GM12878 (cell line): ENCODE data around the gene DLG2. TPM values are rescaled to one million over a fixed set of nuclear protein-coding genes. Genes with fewer than 3 reads are reported as not detected.

Experiments used
- ATAC-seq: fragments of 200-7000 bp; cut with Tn5 transposase; 3 replicates; pipeline ENCODE4 v1.9.1; 2020; ENCODE audit warnings: mild to moderate bottlenecking, moderate library complexity
- BruUV-seq: library from RNA; stranded (reverse); fragments of 400-500 nt; replicated peaks from 2 replicates; lab custom pipeline; 2021; lab: Mats Ljungman, UMichigan
- CTCF ChIA-PET: fragments of 300-600 bp; sonication (Branson Sonifier 250); formaldehyde crosslinking; extraction: SDS; loops from one replicate; lab custom pipeline; 2021; ENCODE audit warnings: inconsistent platforms; lab: Yijun Ruan, JAX
- POLR2A ChIA-PET: fragments of 350-600 bp; formaldehyde crosslinking; extraction: SDS; loops from one replicate; lab custom pipeline; 2021; ENCODE audit warnings: inconsistent platforms; lab: Charles Lee
- RAD21 ChIA-PET: fragments of 300-600 bp; sonication (Branson Sonifier 250); formaldehyde crosslinking; loops from one replicate; lab custom pipeline; 2023; ENCODE audit warnings: antibody characterized with exemption; ENCODE audit not compliant: unreplicated experiment; lab: Charles Lee
- SMC1A ChIA-PET: fragments of 300-600 bp; sonication (Branson Sonifier 250); formaldehyde crosslinking; loops from one replicate; lab custom pipeline; 2023; ENCODE audit not compliant: unreplicated experiment, uncharacterized antibody; lab: Charles Lee
- DNase-seq: peaks from one replicate; pipeline ENCODE4 v3.0.0-alpha.2; 2011; ENCODE audit warnings: low read depth, low spot score
- FAIRE-seq: peaks from 3 replicates; lab custom pipeline; 2011; peaks lifted over from hg19 to GRCh38; lab: Jason Lieb, UNC
- H2AFZ ChIP-seq: 2 replicates; pipeline ENCODE4 v1.6.0; 2011; ENCODE audit warnings: low read depth, low read length, control low read depth; ENCODE audit not compliant: control insufficient read depth
- H3K27ac ChIP-seq: 2 replicates; pipeline ENCODE4 v1.5.1; 2011; ENCODE audit warnings: control low read depth; ENCODE audit not compliant: control insufficient read depth, insufficient read depth
- H3K27me3 ChIP-seq, 2 experiments: replicated peaks in 1 of 2; 2 replicates each; pipeline versions ENCODE4 v1.6.0 to v1.6.1; 2011; ENCODE audit warnings: low read length in 1 of 2; ENCODE audit not compliant: control insufficient read depth in 2 of 2, insufficient read depth in 2 of 2
- H3K36me3 ChIP-seq, 2 experiments: 2 replicates each; pipeline ENCODE4 v1.5.1; 2011; ENCODE audit warnings: low read length in 1 of 2; ENCODE audit not compliant: control insufficient read depth in 2 of 2, insufficient read depth in 2 of 2
- H3K4me1 ChIP-seq: 2 replicates; pipeline ENCODE4 v1.6.1; 2011; ENCODE audit warnings: mild to moderate bottlenecking, low read length, moderate library complexity, mixed read lengths; ENCODE audit not compliant: control insufficient read depth, insufficient read depth
- H3K4me2 ChIP-seq: 2 replicates; pipeline ENCODE4 v1.6.0; 2011; ENCODE audit warnings: control low read depth; ENCODE audit not compliant: control insufficient read depth, insufficient read depth
- H3K4me3 ChIP-seq: fragments of 200-600 bp; sonication (generic); 2 replicates; pipeline ENCODE4 v1.5.1; 2016
- H3K79me2 ChIP-seq: 2 replicates; pipeline ENCODE4 v1.6.0; 2011; ENCODE audit warnings: low read length; ENCODE audit not compliant: control insufficient read depth, insufficient read depth
- H3K9ac ChIP-seq: 2 replicates; pipeline ENCODE4 v1.8.0; 2011; ENCODE audit warnings: low read length, control low read depth, mixed read lengths; ENCODE audit not compliant: control insufficient read depth, insufficient read depth
- H3K9me3 ChIP-seq: replicated peaks from 3 replicates; pipeline ENCODE4 v1.5.1; 2011; ENCODE audit warnings: mild to moderate bottlenecking, low read length; ENCODE audit not compliant: control insufficient read depth, insufficient read depth
- H4K20me1 ChIP-seq: 2 replicates; pipeline ENCODE4 v1.6.0; 2011; ENCODE audit not compliant: control insufficient read depth, insufficient read depth
- CREM ChIP-seq: IDR thresholded peaks from 2 replicates; pipeline ENCODE4 v1.6.1; 2014; ENCODE audit warnings: antibody characterized with exemption, low read depth
- GATAD2B ChIP-seq: fragments of 450-650 bp; conservative IDR thresholded peaks from 2 replicates; pipeline ENCODE4 v1.6.1; 2017; ENCODE audit warnings: low read depth, mild to moderate bottlenecking, moderate library complexity
- HCFC1 ChIP-seq: fragments of 150-350 bp; IDR thresholded peaks from 2 replicates; pipeline ENCODE4 v1.6.1; 2014; ENCODE audit warnings: low read length
- RELA ChIP-seq: fragments of 450-650 bp; IDR thresholded peaks from 2 replicates; pipeline ENCODE4 v1.8.0; 2014; ENCODE audit warnings: borderline replicate concordance; ENCODE audit not compliant: partially characterized antibody
- RELB ChIP-seq: fragments of 450-650 bp; IDR thresholded peaks from 2 replicates; pipeline ENCODE4 v1.6.1; 2017; ENCODE audit warnings: low read depth, mild to moderate bottlenecking, moderate library complexity
- ZBTB4 ChIP-seq: fragments of 450-650 bp; formaldehyde crosslinking; IDR thresholded peaks from 2 replicates; pipeline ENCODE4 v1.4.0; 2022; ENCODE audit warnings: mild to moderate bottlenecking, moderate library complexity
- WGBS: methylation state at CpG from one replicate; pipeline ENCODE4 v1.1.6; 2016; ENCODE audit warnings: low lambda C conversion rate; ENCODE audit not compliant: insufficient replicate concordance, insufficient coverage; ENCODE audit errors: missing lambda C conversion rate; 5-methylcytosine and 5-hydroxymethylcytosine counted together
- in situ Hi-C: fragments of 300-500 bp; cut with MboI; formaldehyde crosslinking; loops from 9 replicates; pipeline ENCODE4 v1.14.3; 2018; ENCODE audit warnings: mixed read lengths
- intact Hi-C: fragments of 100-400 bp; cut with micrococcal nuclease; formaldehyde crosslinking; loops from one replicate; pipeline ENCODE4 v1.14.2; 2022; ENCODE audit not compliant: unreplicated experiment
- polyA plus RNA-seq, 11 experiments: library from polyadenylated mRNA; depleted of rRNA in 4 of 11; unstranded in 6 of 11; stranded (reverse) in 5 of 11; fragments of >200 nt; fragmentation: Nextera tagmentation in 4 of 11; fragmentation: Illumina TruSeq in 1 of 11; extraction: Ambion mirVana in 4 of 11; extraction: Trizol in 1 of 11; gene quantifications; 1 replicate in 1 of 11; 2 replicates in 10 of 11; pipeline versions ENCODE4 v1.2.1 to v1.2.3, GENCODE V29; 2011 to 2016; ENCODE audit warnings: inconsistent platforms in 2 of 11, missing spikeins in 2 of 11, low read depth in 1 of 11
- total RNA-seq, 4 experiments: library from RNA; depleted of rRNA in 3 of 4; stranded (reverse); fragments of >200 nt in 3 of 4; fragmentation: Illumina TruSeq in 1 of 4; extraction: Trizol in 1 of 4; gene quantifications; 2 replicates each; pipeline versions ENCODE4 v1.2.1 to v1.2.3, GENCODE V29; 2013 to 2021

Gene DLG2
- total and polyA plus RNA-seq, 10 of the 15 experiments (the other 5 are each of a cell fraction or from before 2014, with no cell fraction given) = 0.09 to 0.98 (median 0.35) TPM

- no peak overlapping the region for H3K4me3 ChIP-seq
- no peak overlapping the region for H3K27ac ChIP-seq
- no peaks in the 10 kb centered on the region; the same call in 2 of the 3 replicates for H3K9me3 ChIP-seq
- ATAC-seq = no peak
- no TSS peak for BruUV-seq
- in situ Hi-C loops = no loop called here
- DNase-seq = no peak
- H4K20me1 ChIP-seq = no peaks in the 10 kb centered on the region
- H3K27me3 ChIP-seq = no peaks in the 10 kb centered on the region
- 100% methylated on average over 1 of the region's 1 CpG for WGBS
- CTCF ChIA-PET = no interaction called here
- no peak overlapping the region for H3K4me2 ChIP-seq
- no peak for TF ChIP-seq HCFC1
- no peak for TF ChIP-seq RELA
- no peak for TF ChIP-seq RELB
- TF ChIP-seq CREM = no peak
- no peak for TF ChIP-seq ZBTB4 (CRISPR knock-in tag)
- no peak for TF ChIP-seq GATAD2B
- TF ChIP-seq, all 136 proteins: peak for 0
- intact Hi-C loops = no loop called here
- Histone ChIP-seq H3K36me3 (no peaks in the 10 kb centered on the region), H3K9ac (no peak overlapping the region), H3K79me2 (no peaks in the 10 kb centered on the region), H2AFZ (no peak overlapping the region), H3K4me1 (peaks cover 9% of the 10 kb centered on the region; the same call in 1 of the 2 replicates)
- POLR2A ChIA-PET = no interaction called here
- FAIRE-seq = no peak
- SMC1A ChIA-PET = no interaction called here
- RAD21 ChIA-PET = no interaction called here
Measured at GRCh38 chr11:85318573-85318972, 308.6 kb downstream of the DLG2 start.
